SKM-1 treated with dmso at 0.1 percent for 144 hours (cell line): ENCODE data around the gene ZDHHC11.
"Not testable (repeated sequence)": the region's sequence is repeated elsewhere in the genome, so short reads cannot be mapped to it uniquely, and the experiment has no call there.

Experiments
- DNase-seq: peaks from one replicate; lab custom pipeline; 2025; ENCODE audit not compliant: unreplicated experiment; lab: John Stamatoyannopoulos, UW

The ZDHHC11 gene

GRCh38 chr5:880816-881550 lies 30.2 kb upstream of the ZDHHC11 start:
- DNase-seq = no peak

- not testable (repeated sequence) for DNase-seq
Observed at GRCh38 chr5:878677-879076, 27.9 kb upstream of the ZDHHC11 start.

GRCh38 chr5:878125-878524 lies 27.3 kb upstream of the ZDHHC11 start:
- no peak for DNase-seq

DNA sequence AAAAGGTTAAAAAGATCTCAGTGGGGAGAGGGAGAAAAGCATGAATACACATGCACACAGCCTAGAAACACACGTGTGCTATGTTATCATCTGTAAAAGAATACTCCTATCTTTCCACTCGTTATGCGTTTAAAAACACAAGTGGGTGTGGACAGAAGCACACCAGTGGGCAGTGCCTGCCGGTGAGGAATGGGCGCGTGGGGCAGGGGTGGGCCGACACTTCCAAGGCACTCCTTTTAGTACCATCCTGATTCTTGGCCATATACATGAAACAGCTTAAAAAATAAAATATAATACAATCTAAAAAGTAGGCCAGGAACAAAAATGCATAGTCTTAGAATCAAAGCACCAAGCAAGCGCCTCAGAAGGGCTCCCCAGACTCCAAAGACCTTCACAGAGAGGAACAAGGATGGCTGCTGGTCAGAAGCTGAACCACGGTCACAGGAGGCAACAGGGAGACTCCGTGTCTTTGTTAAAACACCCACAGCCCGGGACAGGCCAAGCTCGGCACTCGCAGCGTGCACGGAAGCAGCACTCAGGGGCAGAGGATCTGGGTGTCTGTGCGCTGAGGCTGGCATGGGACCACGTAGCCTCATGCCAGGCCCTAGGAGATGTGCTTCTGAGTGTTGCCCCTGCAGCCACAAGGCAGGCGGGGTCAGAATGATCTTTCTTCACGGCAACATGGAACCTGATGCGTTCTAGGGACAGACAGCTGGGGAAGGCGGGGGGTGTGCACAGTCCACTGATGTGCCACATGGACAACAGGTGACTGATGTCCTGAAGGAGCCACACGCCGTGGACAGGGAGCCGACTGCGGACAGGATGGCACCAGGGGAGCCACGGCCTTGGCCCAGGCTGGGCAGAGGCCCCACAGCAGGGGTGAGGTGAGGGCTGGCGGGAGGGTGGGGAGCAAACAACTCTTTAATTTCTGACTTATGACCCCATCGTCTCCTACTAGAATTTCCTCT lies 25.9 kb upstream of the ZDHHC11 start:
- DNase-seq = no peak

DNA sequence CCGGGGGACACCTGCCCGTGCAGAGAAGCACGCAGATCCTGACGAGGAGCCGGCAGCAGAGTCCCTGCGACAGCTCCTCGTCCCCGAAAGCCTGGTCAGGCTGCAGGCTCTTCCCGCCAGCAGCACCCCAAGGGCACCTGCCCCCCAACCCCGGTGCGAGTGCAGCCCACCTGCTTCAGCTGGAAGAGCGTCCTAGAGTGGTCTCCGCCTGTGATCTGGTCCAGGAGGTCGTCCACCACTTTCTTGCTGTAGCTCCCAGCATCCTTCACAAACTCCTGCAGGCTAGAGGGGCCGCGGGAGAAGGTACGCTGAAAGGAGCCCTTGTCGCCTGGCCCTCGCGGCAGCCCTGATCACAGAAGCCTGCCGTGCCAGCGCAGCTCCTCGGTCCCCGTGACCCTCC lies 25.1 kb upstream of the ZDHHC11 start:
- no peak for DNase-seq

GRCh38 chr5:873328-873727 lies 22.5 kb upstream of the ZDHHC11 start:
- no peak for DNase-seq

DNA sequence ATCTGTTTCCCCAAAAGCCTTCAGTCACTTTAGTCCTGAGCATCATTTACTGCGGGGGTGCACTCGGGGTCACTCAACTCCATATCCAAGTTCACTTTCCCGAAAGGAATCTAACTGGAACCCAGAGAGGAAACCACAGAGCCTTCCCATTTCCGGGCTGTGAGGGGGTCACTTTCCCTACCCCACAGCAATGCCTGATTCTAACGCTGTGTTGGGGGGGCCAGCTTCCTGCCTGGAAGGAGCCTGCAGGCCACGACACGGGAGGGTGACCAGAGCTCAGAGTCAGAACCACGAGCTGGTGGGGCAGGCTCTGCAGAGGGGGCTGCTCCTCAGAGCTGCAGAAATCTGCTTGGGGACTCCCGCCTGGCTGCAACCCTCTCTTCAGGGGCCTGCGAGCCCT lies 21.5 kb upstream of the ZDHHC11 start:
- no peak for DNase-seq

DNA sequence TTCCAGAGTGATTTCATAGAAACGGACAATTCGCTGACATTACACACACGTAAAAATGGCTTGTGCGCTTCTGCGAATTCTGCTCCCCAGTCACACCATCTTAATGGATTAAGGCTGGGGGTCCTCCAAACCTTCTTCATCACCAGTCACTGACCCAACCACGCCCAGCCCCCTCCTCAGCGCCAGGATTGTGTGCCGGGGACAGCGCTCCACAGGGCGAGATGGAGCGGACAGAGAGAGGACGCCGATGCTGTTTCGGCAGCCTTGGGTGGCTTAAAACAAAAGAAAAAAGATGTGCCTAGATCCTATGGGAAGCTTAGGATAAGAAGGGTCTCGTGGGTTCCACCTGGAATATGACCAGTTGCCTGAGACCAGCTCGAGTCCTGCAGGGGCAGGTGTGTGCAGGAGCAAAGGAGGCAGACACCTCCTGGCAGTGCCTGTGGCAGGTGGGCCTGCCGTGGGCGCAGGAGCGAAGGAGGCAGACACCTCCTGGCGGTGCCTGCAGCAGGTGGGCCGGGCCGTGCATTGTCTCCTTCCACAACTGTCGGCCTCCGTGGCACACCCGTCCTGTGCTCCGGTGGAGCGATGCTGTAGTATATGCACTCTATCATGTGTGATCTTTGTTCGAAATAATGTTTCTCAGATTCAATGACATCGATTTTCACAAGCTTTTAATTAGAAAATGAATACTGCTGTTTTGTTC lies 21.0 kb upstream of the ZDHHC11 start:
- DNase-seq = no peak

GRCh38 chr5:870956-871355 lies 20.2 kb upstream of the ZDHHC11 start:
- no peak for DNase-seq

DNA sequence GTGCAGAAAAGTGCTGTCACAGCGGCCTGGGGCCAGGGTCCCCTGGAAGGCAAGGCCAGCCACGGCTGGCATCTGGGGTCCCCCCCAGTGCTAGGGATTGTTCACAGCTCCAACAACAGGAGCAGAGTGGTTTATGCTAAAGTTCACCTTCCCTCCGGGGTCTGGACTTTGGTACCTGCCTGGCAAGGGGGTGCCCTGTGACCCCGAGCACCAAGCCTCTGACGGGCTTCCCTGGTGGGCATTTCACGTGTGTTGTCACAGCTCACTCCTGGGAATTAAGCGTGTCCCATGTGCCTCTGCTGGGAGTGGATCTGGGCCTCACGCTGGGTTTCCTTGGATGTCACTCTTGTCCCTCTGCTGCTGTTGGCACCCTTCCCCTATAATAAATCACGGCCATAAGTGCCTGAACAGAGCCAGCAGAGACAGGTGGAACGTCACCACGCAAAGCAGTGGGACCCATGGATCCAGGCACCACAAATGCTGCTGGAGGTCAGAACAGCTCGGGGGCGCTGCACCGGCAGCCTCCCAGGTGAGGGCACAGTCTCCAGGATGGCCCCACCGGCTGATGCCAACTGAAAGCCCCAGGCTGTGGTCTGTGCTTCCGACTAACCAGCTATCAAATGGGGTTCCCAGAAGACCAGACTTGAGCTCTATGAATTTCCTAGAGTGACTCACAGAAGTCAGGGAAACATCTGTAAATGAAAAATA lies 17.8 kb upstream of the ZDHHC11 start:
- no peak for DNase-seq

DNA sequence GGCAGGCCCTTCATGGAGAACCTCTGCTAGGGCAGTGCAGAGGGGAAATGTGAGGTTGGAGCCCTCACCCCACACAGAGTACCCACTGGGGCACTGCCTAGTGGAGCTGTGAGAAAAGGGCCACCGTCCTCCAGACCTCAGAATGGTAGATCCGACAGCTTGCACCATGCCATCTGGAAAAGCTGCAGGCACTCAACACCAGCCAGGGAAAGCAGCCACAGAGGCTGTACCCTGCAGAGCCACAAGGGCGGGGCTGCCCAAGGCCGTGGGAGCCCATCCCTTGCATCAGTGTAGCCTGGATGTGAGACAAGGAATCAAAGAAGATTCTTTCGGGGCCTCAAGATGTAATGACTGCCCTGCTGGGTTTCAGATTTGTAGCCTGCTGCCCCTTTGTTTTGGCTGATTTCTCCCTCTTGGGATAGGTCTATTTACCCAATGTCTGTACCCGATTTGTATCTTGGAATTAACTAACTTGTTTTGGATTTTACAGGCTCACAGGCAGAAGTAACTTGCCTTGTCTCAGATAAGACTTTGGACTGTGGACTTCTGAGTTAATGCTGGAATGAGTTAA lies 16.6 kb upstream of the ZDHHC11 start:
- DNase-seq = no peak

- DNase-seq = no peak
Observed at GRCh38 chr5:865771-866170, 15.0 kb upstream of the ZDHHC11 start.

GRCh38 chr5:865168-865521 lies 14.4 kb upstream of the ZDHHC11 start:
- no peak for DNase-seq

DNA sequence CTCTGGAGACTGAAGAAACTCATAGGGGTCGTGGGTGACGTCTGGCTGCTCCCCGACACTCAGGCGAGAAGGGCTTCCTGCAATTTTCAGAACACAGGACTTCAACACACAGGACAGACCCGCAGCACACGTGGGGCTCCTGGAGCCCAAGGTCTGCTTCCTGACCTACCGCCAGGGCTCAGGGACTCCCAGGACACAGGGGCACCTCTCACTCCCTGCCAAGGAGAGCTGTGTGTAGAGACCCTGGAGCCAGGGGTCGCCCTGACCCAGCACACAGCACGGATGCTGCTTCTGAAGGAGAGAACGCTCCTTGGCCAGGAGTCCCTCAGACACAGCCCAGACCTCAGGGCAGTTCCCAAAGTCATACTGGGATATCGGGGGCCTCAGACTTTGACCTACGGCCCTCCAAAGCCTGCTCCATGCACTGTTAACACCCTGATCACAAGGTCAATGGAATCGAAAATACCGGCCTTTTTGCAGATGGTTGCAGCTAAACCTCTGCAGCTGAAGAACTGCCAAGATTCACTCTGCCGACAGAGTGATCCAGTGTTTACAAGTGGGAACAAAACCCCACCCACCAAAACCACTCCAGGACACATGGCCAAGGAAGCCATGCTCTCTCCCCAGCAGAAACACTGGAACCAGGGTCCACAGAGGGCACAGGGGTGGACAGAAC lies 13.8 kb upstream of the ZDHHC11 start:
- DNase-seq = no peak

DNA sequence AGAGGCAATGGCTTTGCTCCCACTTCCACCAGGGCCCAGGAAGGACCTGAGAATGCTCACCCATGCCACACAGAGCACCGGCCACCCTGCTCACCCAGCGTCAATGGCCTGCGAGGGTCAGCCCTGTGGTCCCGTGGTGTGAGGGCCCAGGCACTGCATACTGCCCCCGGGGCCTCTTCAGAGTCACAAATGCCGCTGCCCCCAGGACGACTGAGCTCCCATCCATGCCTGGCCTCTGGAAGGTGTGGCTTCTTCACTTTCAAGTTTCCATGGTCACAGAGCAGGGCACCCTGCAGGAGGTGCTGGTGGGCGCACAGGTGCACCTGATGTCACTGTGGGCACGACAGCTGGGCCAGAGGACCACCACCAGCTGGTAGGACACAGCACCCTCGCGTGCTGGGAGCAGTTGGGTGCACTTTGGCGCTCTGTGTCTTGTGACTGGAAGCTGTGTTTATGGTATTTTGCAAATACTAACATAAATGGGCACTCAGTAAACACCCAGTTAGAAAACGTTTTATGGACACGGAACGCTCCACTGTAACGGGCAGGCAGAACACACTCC lies 12.5 kb upstream of the ZDHHC11 start:
- DNase-seq = no peak

- DNase-seq = no peak
Observed at GRCh38 chr5:862367-863243, 11.8 kb upstream of the ZDHHC11 start.

DNA sequence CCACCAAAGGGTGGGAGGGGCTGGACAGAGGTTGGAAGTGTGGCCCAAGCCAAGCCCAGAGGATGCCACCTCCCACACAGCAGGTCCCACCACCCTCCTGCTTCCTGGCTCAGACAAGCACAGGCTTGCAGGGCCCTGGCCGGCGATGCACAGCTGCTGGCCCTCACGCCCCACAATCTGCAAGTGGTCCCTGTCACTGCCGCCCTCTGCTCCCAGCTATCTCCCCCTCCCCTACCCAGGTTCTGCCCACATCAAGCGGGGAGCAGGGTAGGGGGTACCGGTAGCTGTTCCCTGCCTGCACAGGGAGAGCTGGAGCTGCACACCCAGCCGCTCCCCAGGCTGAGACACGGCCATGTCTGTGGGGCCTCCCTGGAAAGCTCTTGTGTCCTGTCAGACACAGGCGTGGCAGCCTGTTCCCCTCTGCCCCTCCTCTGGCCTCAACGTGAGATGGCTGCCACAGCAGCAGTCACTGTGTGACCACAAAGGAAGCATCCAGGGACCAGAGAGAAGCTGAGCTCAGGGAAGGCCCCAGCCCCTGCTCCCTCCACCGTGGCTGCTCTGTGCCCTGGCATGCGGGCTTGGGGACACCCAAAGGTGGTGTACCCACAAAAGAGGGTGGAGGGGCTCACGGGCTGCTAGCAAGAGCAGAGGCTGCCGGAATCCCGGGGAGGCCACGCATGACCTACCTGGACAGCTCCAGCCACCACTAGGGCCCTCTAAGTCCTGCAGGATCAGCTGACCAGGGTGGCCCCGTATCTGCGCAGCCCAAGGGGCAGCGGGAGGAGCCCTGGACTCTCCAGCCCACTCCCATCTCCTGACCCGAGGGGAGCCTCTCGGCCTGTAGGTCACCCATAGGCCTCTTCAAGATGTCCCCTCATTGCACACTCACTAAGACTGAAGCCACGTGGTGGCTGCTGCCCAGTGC lies 10.9 kb upstream of the ZDHHC11 start:
- DNase-seq = no peak
